ENCODE results near the gene PCYT1A. TPM values are rescaled to one million over a fixed set of nuclear protein-coding genes. Genes with fewer than 3 reads are reported as not detected.
"Not testable (repeated sequence)": the region's sequence is repeated elsewhere in the genome, so short reads cannot be mapped to it uniquely, and the experiment has no call there.

The PCYT1A gene
- total RNA-seq, 1 experiment from 2014 or later, result 96.8 TPM

DNA sequence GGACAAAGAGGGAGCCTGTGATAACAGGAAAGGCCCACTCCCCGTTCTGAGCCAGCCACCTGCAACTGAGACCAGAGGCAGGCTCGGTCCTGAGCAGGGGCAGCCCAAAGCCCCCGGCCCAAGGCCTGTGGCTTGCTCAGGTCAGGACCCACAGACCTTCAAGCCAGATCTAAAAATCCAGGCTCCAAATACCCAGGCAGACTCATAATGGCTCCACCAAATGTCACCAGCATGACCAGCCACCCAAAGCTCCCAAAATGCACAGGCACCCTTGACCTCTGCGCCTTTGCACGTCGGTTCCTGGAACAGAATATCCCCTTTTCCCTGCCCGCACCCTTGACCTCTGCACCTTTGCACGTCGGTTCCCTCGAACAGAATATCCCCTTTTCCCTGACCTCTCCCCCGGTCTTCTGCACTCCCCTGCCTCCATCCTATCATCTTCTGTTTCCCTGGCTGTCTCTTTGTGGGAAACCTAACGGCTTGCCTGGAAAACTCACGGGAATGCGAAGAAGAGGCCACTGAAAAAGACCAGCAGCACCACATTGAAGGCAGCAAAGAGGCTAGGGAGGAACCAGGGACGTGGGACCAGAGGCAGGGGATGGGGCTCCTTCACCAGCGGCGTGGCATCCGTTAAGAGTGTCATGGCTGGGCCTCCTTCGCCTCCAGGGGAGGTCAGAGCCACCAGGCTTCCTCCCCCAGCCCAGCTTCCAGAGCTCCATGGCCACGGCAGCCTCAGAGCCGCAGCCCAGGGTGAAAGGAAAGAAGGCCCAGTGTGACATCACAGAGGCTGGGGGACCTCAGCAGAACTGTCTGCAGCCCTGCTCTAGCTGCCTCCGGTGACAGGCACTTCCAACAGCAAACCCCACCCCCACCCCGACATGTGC is 76.6 kb downstream of the PCYT1A start, which contains the start of gene ZDHHC19:
Gene ZDHHC19 (minus strand): TSS at position 728 of the 884 bp plus-strand sequence. CDS start 85 bp downstream, at position 643.
- ATAC-seq, result no peak
- POLR2A ChIA-PET, result interaction anchor here (0.6 kb wide), 1 partner anchor 450 kb away, joined by 3 read pairs; no protein-coding TSS in a partner anchor
- no TSS peak for BruUV-seq (replicated peaks)

DNA sequence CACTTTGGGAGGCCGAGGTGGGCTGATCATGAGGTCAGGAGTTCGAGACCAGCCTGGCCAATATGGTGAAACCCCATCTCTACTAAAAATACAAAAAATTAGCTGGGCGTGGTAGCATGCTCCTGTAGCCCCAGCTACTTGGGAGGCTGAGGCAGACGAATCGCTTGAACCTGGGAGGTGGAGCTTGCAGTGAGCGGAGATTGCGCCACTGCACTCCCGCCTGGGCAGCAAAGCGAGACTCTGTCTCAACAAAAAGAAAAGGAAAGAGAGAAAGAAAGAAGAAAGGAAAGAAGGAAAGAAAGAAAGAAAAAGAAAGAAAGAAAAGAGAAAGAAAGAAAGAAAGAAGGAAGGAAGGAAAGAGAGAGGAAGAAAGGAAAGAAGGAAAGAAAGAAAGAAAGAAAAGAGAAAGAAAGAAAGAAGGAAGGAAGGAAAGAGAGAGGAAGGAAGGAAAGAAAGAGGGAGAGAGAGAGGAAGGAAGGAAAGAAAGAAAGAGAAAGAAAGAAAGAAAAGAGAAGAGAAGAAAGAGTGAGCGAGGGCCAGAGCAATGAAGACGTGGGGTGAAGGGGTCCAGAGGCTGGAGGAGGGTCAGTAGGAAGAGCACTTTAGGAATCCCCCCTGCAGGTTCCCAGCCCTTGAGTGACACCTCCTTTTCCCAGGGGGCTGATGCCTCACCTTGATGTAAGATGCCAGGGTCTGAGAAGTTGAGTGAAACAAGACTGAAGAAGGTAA is 77.4 kb downstream of the PCYT1A start:
- CTCF ChIA-PET; BruUV-seq (replicated peaks); intact Hi-C loops (cut with micrococcal nuclease; ENCODE audit: unreplicated experiment); H3K36me3 ChIP-seq (ENCODE audit: control insufficient read depth, insufficient read depth, low read length); in situ Hi-C loops (cut with HindIII; ENCODE audit: low pct_unique_long_range_greater_than_20kb, low sequenced_read_pairs); H3K4me3 ChIP-seq (ENCODE audit: low read depth in 2 of 2, low read length in 2 of 2); POLR2A ChIA-PET; H3K27ac ChIP-seq (ENCODE audit: low read length); DNase-seq (ENCODE audit: low read depth, low spot score); H3K27me3 ChIP-seq (ENCODE audit: control insufficient read depth, insufficient read depth, low read length); H3K9me3 ChIP-seq (ENCODE audit: control insufficient read depth, insufficient read depth, low read depth, low read length); ATAC-seq; H3K4me1 ChIP-seq (ENCODE audit: control insufficient read depth, insufficient read depth, low read length): not testable (repeated sequence)

More for the DNA sequence above, 76.6 kb downstream of the PCYT1A start, which contains the start of gene ZDHHC19:
- Histone ChIP-seq H3K9me3 (ENCODE audit: control insufficient read depth, insufficient read depth, low read depth, low read length) (no peaks in the 10 kb centered on the region), H3K27ac (ENCODE audit: low read length) (no peak within 1 kb of the TSS), H3K4me3 (ENCODE audit: low read depth in 2 of 2, low read length in 2 of 2) (no peak within 1 kb of the TSS), H3K27me3 (ENCODE audit: control insufficient read depth, insufficient read depth, low read length) (no peaks in the 10 kb centered on the region), H3K36me3 (ENCODE audit: control insufficient read depth, insufficient read depth, low read length) (no peaks in the 10 kb centered on the region), H3K4me1 (ENCODE audit: control insufficient read depth, insufficient read depth, low read length) (no peaks in the 10 kb centered on the region; the same call in 1 of the 2 replicates)
- in situ Hi-C loops (cut with HindIII; ENCODE audit: low pct_unique_long_range_greater_than_20kb, low sequenced_read_pairs) (no loop called here), intact Hi-C loops (cut with micrococcal nuclease; ENCODE audit: unreplicated experiment) (no loop called here)
- DNase-seq (ENCODE audit: low read depth, low spot score), result no peak
- CTCF ChIA-PET, result no interaction called here
- no peak for TF ChIP-seq TCF7L2 (IDR thresholded peaks at IDR 0.05; ENCODE audit: low read depth, low read length)

DNA sequence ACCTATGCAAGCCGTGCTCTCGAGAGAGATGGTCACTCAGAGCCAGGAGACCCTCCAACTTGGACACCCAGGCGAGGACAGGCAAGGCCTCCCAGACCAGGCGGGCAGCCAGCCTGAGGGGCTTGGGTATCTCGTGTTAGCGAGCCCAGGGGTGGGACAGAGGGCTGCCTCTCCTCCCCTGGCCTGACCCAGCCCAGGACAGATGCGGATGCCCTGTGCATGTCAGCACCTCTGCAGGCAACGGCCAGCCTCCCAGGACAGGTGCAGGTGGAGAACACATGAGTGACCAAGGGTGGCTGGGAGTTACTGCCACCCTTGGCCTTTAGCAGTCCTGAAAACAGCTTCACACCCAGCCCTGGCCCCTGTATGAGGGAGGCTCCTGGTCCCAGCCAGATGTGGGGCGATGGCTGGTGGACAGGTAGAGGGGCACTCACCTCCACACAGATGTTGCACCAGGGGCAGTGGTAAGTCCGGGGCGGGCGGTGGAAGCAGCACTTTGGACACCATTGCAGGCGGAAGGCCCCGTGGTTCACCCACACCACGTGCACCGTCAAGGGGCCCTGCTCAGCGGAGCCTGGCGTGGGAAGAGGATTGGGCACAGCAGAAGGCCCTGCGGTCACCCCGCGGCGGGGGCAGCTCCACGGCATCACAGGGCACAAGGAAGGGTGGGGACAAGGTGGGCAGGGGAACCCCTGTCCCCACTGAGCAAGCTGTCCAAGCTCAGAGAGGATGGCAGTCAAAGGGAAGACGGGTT is 78.4 kb downstream of the PCYT1A start:
- in situ Hi-C loops (cut with HindIII; ENCODE audit: low pct_unique_long_range_greater_than_20kb, low sequenced_read_pairs), result no loop called here
- intact Hi-C loops (cut with micrococcal nuclease; ENCODE audit: unreplicated experiment), result no loop called here
- POLR2A ChIA-PET, result no interaction called here

More for the DNA sequence above, 78.4 kb downstream of the PCYT1A start:
- BruUV-seq (replicated peaks), result no TSS peak
- ATAC-seq (no peak; the same call in 1 of the 2 replicates), DNase-seq (ENCODE audit: low read depth, low spot score) (no peak)
- TF ChIP-seq SIN3A (IDR thresholded peaks at IDR 0.05; ENCODE audit: borderline replicate concordance, insufficient read depth, low read depth, low read length) (no peak), TCF7L2 (IDR thresholded peaks at IDR 0.05; ENCODE audit: low read depth, low read length) (no peak), POLR2AphosphoS5 (IDR thresholded peaks at IDR 0.05; ENCODE audit: low read depth, low read length) (no peak)
- TF ChIP-seq, protein P1, sequence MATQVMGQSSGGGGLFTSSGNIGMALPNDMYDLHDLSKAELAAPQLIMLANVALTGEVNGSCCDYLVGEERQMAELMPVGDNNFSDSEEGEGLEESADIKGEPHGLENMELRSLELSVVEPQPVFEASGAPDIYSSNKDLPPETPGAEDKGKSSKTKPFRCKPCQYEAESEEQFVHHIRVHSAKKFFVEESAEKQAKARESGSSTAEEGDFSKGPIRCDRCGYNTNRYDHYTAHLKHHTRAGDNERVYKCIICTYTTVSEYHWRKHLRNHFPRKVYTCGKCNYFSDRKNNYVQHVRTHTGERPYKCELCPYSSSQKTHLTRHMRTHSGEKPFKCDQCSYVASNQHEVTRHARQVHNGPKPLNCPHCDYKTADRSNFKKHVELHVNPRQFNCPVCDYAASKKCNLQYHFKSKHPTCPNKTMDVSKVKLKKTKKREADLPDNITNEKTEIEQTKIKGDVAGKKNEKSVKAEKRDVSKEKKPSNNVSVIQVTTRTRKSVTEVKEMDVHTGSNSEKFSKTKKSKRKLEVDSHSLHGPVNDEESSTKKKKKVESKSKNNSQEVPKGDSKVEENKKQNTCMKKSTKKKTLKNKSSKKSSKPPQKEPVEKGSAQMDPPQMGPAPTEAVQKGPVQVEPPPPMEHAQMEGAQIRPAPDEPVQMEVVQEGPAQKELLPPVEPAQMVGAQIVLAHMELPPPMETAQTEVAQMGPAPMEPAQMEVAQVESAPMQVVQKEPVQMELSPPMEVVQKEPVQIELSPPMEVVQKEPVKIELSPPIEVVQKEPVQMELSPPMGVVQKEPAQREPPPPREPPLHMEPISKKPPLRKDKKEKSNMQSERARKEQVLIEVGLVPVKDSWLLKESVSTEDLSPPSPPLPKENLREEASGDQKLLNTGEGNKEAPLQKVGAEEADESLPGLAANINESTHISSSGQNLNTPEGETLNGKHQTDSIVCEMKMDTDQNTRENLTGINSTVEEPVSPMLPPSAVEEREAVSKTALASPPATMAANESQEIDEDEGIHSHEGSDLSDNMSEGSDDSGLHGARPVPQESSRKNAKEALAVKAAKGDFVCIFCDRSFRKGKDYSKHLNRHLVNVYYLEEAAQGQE (IDR thresholded peaks at IDR 0.05; ENCODE audit: insufficient read depth in 1 of 2, low read depth in 2 of 2, low read length in 1 of 2), result no peak
- TF ChIP-seq, protein P2, sequence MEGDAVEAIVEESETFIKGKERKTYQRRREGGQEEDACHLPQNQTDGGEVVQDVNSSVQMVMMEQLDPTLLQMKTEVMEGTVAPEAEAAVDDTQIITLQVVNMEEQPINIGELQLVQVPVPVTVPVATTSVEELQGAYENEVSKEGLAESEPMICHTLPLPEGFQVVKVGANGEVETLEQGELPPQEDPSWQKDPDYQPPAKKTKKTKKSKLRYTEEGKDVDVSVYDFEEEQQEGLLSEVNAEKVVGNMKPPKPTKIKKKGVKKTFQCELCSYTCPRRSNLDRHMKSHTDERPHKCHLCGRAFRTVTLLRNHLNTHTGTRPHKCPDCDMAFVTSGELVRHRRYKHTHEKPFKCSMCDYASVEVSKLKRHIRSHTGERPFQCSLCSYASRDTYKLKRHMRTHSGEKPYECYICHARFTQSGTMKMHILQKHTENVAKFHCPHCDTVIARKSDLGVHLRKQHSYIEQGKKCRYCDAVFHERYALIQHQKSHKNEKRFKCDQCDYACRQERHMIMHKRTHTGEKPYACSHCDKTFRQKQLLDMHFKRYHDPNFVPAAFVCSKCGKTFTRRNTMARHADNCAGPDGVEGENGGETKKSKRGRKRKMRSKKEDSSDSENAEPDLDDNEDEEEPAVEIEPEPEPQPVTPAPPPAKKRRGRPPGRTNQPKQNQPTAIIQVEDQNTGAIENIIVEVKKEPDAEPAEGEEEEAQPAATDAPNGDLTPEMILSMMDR (IDR thresholded peaks at IDR 0.05), result no peak
- Histone ChIP-seq H3K4me1 (ENCODE audit: control insufficient read depth, insufficient read depth, low read length) (no peaks in the 10 kb centered on the region; the same call in 1 of the 2 replicates), H3K9me3 (ENCODE audit: control insufficient read depth, insufficient read depth, low read depth, low read length) (no peaks in the 10 kb centered on the region), H3K27me3 (ENCODE audit: control insufficient read depth, insufficient read depth, low read length) (no peaks in the 10 kb centered on the region), H3K36me3 (ENCODE audit: control insufficient read depth, insufficient read depth, low read length) (no peaks in the 10 kb centered on the region), H3K4me3 (ENCODE audit: low read depth in 2 of 2, low read length in 2 of 2) (no peak overlapping the region), H3K27ac (ENCODE audit: low read length) (no peak overlapping the region)
- CTCF ChIA-PET, result no interaction called here
